Colonic mucosa (tissue), 4 donors: ENCODE measurements around the gene MCTP1. TPM values are rescaled to one million over a fixed set of nuclear protein-coding genes. Genes with fewer than 3 reads are reported as not detected.

Experiments used
- DNase-seq: peaks from one replicate; pipeline ENCODE4 v3.0.0-alpha.2; 2020
- H3K27ac ChIP-seq: fragments of 200-600 bp; one replicate; pipeline ENCODE4 v1.8.0; 2021
- H3K27me3 ChIP-seq: fragments of 200-600 bp; one replicate; pipeline ENCODE4 v1.8.0; 2021
- H3K36me3 ChIP-seq: fragments of 200-600 bp; one replicate; pipeline ENCODE4 v1.8.0; 2021
- H3K4me1 ChIP-seq: fragments of 200-600 bp; one replicate; pipeline ENCODE4 v1.8.0; 2021; ENCODE audit warnings: mild to moderate bottlenecking
- H3K4me3 ChIP-seq: fragments of 200-600 bp; one replicate; pipeline ENCODE4 v1.8.0; 2021
- H3K9ac ChIP-seq, 2 donors: one replicate each; pipeline ENCODE4 v1.7.0; 2013; ENCODE audit warnings: control low read depth in 2 of 2, low read depth in 2 of 2, low read length in 2 of 2
- H3K9me3 ChIP-seq: fragments of 200-600 bp; one replicate; pipeline ENCODE4 v1.8.0; 2021
- CTCF ChIP-seq: fragments of 200-600 bp; IDR thresholded peaks from one replicate; pipeline ENCODE4 v1.8.0; 2022; ENCODE audit warnings: antibody characterized with exemption, mild to moderate bottlenecking
- intact Hi-C: fragments of 100-400 bp; cut with DNase I; formaldehyde crosslinking; loops from one replicate; pipeline ENCODE4 v1.14.1; 2022
- total RNA-seq, 2 donors: library from RNA; stranded (reverse); fragmentation: NEBNext Ultra II Directional in 1 of 2; extraction: Animal tissue kit (Norgen Biotek cat#: 25700) in 1 of 2; gene quantifications; one replicate each; pipeline ENCODE4 v1.2.1, GENCODE V29; 2021
- donor health status: healthy.
- donor health status: DM: no; HTN: no; CAD: no.
- donor health status: DM: no; HTN: no; CAD: no.

Gene MCTP1
- total RNA-seq, 2 donors from 2014 or later = 2.8 to 10.3 TPM

- TF ChIP-seq CTCF = no peak
- H3K4me1 ChIP-seq = no peaks in the 10 kb centered on the region
- no peak overlapping the region for H3K4me3 ChIP-seq
- H3K27me3 ChIP-seq = no peaks in the 10 kb centered on the region
- H3K9me3 ChIP-seq = no peaks in the 10 kb centered on the region
- intact Hi-C loops = no loop called here
- H3K9ac ChIP-seq = no peak overlapping the region
- no peak for DNase-seq
- H3K27ac ChIP-seq = no peak overlapping the region
- H3K36me3 ChIP-seq = no peaks in the 10 kb centered on the region
These were observed 466.0 kb downstream of the MCTP1 start for GRCh38 chr5:94818904-94819303.

GRCh38 chr5:94815313-94816039 is 469.4 kb downstream of the MCTP1 start:
- no peak for TF ChIP-seq CTCF
- no peak overlapping the region for H3K4me3 ChIP-seq
- no peaks in the 10 kb centered on the region for H3K27me3 ChIP-seq
- no peaks in the 10 kb centered on the region for H3K36me3 ChIP-seq
- no peak overlapping the region for H3K9ac ChIP-seq
- H3K9me3 ChIP-seq = no peaks in the 10 kb centered on the region
- no peak for DNase-seq
- H3K4me1 ChIP-seq = no peaks in the 10 kb centered on the region
- no peak overlapping the region for H3K27ac ChIP-seq
- intact Hi-C loops = no loop called here

DNA sequence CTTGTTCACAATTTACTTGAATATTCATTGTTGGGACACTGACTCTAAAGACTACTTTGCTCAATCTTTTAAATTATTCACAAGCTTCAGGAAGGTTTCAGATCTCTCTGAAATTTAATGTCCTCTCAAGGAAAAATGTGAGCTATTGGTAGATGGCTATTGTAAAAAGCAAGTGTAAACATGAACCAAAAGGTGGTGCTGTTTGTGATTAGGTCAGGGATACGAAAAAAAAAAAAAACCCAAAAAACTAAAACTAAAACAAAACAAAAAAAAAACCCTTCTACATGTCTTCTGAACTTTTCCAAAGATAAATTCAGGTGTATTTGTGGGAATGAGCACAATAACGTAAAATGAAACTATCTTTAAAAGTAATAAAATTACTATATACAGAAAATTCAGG is 472.7 kb downstream of the MCTP1 start:
- H3K9me3 ChIP-seq = no peaks in the 10 kb centered on the region
- H3K4me1 ChIP-seq = no peaks in the 10 kb centered on the region
- intact Hi-C loops = no loop called here
- H3K27me3 ChIP-seq = no peaks in the 10 kb centered on the region
- no peak overlapping the region for H3K4me3 ChIP-seq
- H3K9ac ChIP-seq = no peak overlapping the region
- no peak for TF ChIP-seq CTCF
- no peak for DNase-seq
- H3K27ac ChIP-seq = no peak overlapping the region
- no peaks in the 10 kb centered on the region for H3K36me3 ChIP-seq

DNA sequence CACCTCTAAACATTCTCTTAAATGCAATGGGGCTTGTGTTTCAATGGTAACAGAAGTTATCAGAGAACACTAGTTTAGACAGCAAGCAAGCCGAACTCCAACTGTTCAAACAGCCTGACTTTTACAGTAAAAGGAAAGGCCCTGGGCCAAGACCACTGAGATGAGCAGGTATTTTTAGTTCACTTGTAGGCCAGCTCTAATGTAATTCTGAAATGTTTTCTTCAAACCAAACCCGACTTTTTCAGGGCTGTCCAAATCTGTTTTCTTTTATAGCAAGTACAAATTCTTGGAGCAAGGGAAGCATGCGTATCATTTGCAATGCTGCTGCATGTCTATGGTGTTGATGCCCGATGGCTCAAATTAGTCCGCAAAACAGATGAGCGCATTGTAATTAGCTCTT is 473.6 kb downstream of the MCTP1 start:
- Histone ChIP-seq H3K4me3 (no peak overlapping the region), H3K36me3 (no peaks in the 10 kb centered on the region), H3K27me3 (no peaks in the 10 kb centered on the region), H3K4me1 (no peaks in the 10 kb centered on the region), H3K9ac (no peak overlapping the region), H3K27ac (no peak overlapping the region), H3K9me3 (no peaks in the 10 kb centered on the region)
- no peak for DNase-seq
- TF ChIP-seq CTCF = no peak
- intact Hi-C loops = no loop called here

- Histone ChIP-seq H3K4me1 (no peaks in the 10 kb centered on the region), H3K4me3 (no peak overlapping the region), H3K36me3 (no peaks in the 10 kb centered on the region), H3K27ac (no peak overlapping the region), H3K9me3 (no peaks in the 10 kb centered on the region), H3K27me3 (no peaks in the 10 kb centered on the region), H3K9ac (no peak overlapping the region)
- intact Hi-C loops = no loop called here
- no peak for TF ChIP-seq CTCF
- DNase-seq = no peak
These were observed 474.0 kb downstream of the MCTP1 start for GRCh38 chr5:94810877-94811276.
